NCI-H146 (cell line): ENCODE measurements around the gene NAA38.

ENCODE experiments used
- DNase-seq: peaks from one replicate; lab custom pipeline; 2025; lab: John Stamatoyannopoulos, UW

The NAA38 gene

DNA sequence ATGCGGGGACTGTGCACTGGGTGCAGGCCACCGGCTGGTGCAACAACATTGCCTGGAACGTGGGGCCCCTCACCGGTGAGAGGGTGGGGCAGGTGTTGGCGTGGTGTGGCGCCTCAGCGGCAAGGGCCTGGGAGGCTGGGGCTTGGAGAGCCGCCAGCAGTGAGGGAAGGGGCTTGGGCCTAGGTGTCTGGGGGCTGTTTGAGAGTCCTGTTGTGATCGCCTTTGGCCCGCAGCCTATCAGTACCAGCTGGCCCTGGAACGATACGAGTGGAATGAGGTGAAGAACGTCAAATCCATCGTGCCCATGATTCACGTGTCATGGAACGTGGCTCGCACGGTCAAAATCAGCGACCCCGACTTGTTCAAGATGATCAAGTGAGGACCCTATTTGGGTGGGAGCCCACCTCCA lies 5.1 kb downstream of the NAA38 start:
- DNase-seq: no peak

- DNase-seq: peak; percentile 94
These were observed 5.7 kb downstream of the NAA38 start for GRCh38 chr17:7851438-7852261.

DNA sequence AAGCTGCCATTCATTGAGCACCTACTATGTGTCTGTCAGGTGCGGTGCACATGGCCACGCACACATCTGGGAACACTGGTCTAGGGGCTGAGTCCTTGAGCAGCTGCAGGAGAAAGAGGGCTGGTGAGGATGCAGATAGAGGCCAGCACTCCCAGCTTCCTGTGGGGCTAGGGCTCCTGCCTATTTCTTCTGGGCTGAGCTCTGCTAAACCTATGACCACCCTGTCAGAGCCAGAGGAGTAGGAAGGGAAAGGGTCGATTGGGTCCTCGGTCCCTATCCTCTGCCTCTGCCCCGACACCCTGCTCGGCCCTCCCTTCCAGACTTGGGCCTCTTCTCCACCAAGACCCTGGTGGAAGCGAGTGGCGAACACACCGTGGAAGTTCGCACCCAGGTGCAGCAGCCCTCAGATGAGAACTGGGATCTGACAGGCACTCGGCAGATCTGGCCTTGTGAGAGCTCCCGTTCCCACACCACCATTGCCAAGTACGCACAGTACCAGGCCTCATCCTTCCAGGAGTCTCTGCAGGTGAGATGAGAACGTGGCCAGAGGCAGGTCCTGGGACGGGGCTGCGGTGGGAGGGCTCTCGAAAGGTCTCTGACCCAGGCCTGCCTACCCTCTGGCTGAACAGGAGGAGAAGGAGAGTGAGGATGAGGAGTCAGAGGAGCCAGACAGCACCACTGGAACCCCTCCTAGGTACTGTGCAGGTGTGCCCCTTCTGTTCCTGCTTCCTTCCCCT lies 6.5 kb downstream of the NAA38 start:
- no peak for DNase-seq

- DNase-seq: no peak
These were observed 7.4 kb downstream of the NAA38 start for GRCh38 chr17:7849751-7850504.

GRCh38 chr17:7849130-7849750 lies 8.1 kb downstream of the NAA38 start:
- DNase-seq: no peak

- DNase-seq: no peak
These were observed 8.6 kb downstream of the NAA38 start for GRCh38 chr17:7848739-7849129.

DNA sequence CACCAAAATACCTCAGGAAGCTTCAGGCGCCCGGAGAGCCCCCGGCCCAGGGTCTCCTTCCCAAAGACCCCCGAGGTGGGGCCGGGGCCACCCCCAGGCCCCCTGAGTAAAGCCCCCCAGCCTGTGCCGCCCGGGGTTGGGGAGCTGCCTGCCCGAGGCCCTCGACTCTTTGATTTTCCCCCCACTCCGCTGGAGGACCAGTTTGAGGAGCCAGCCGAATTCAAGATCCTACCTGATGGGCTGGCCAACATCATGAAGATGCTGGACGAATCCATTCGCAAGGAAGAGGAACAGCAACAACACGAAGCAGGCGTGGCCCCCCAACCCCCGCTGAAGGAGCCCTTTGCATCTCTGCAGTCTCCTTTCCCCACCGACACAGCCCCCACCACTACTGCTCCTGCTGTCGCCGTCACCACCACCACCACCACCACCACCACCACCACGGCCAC lies 9.2 kb downstream of the NAA38 start:
- no peak for DNase-seq

DNA sequence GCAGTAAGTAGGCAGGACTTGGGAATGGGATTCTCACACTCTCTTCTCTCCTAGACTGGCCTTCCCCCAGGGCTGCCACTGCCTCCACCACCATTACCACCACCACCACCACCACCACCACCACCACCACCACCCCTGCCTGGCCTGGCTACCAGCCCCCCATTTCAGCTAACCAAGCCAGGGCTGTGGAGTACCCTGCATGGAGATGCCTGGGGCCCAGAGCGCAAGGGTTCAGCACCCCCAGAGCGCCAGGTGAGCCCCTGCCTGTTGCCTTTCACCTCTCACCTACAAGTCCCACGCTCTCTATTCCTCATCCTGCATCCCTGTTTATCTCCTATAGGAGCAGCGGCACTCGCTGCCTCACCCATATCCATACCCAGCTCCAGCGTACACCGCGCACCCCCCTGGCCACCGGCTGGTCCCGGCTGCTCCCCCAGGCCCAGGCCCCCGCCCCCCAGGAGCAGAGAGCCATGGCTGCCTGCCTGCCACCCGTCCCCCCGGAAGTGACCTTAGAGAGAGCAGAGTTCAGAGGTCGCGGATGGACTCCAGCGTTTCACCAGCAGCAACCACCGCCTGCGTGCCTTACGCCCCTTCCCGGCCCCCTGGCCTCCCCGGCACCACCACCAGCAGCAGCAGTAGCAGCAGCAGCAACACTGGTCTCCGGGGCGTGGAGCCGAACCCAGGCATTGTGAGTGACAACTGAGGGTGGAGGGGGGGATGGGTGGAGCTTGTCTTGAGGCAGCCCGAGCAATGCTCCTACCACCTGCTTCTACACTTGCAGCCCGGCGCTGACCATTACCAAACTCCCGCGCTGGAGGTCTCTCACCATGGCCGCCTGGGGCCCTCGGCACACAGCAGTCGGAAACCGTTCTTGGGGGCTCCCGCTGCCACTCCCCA lies 10.3 kb downstream of the NAA38 start:
- no peak for DNase-seq

- no peak for DNase-seq
These were observed 11.2 kb downstream of the NAA38 start for GRCh38 chr17:7846063-7846735.

GRCh38 chr17:7845359-7846062 lies 11.8 kb downstream of the NAA38 start:
- no peak for DNase-seq

DNA sequence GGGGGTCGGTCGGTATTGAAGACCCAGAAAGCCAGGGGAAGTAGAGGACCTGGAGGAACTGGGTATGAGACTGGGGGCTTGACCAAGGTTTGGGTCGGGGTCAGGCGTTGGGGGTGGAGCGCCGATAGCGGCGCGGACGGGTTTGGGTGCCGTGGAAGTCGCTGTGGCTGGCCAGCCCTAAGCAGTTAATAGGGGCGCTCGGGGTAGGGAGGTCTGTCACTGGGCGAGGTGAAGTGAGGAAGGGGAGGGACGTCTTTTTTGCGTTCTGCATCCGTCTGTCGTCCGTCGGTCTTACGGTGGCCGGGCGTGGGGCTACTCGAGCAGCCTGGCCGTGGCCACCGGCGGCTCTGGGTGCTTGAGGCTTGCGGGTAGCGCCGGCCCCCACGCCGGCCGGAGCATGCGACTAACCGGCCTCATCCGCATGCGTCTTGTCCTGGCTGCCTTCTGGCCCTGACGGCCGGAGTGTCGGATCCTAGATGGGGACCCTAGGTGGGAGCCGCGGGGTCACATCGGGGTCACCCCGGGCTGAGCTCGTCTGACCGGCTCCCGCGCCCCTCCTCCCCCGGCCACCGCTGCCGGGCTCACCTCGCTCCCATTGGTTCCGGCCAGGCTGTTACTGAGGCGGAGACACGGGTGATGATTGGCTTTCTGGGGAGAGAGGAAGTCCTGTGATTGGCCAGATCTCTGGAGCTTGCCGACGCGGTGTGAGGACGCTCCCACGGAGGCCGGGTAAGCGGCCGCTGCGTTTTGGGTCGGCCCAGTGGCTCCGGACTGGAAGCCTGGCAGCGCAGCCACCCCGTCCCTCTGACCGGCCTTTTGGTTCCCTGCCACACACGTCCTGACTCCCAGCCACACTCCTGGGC lies 12.8 kb downstream of the NAA38 start:
- DNase-seq: peak; percentile 90

DNA sequence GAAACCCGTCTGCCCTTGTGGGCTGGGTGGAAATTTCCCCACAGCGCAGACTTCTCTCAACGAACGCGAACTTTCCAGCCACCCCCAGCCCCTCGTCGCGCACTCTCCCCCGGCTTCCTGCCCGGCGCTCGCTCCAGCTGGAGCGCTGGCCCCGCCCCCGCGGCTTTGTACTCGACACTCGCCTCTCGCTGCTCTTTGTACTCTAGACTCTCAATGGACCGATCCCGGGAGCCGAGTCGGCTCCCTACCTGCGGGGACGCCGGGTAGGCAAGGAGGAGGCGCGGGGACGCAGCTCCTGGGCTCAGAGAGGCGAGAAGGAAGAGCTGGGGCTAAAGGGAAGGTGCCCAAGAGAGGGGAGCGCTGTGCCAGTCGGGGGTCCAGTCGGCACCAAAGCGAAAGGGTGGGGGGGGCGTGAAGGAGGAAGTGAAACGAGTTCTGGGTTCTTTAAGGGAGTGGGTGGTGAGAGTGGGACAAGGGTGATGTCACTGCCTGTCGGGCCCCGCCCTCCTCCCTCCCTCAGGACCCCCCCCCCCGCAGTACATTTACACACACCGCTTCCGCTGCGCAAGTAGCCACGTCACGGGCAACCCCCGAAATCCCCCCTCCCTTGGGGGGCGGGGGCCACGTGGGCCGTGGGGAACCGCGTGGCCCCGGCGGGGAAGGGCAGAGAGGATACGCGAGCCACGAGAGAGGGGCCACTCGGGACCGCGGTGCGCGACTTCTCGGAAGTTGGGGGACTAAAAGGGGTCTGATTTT lies 13.6 kb downstream of the NAA38 start:
- DNase-seq: peak; percentile 86

DNA sequence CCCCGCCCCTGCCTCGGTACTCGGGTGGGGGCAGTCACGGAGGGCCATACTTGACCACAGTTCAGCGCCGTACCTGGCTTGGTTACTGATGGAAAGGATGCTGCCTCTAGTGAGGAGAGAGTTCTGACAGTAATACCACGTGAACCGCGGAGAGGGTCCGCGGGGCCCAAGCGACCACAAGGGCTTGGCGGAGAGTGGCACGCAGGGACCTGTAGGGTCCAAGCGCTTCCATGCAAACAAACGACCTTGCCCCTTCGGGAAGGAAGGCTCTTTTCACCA lies 14.2 kb downstream of the NAA38 start:
- peak; percentile 46 for DNase-seq

DNA sequence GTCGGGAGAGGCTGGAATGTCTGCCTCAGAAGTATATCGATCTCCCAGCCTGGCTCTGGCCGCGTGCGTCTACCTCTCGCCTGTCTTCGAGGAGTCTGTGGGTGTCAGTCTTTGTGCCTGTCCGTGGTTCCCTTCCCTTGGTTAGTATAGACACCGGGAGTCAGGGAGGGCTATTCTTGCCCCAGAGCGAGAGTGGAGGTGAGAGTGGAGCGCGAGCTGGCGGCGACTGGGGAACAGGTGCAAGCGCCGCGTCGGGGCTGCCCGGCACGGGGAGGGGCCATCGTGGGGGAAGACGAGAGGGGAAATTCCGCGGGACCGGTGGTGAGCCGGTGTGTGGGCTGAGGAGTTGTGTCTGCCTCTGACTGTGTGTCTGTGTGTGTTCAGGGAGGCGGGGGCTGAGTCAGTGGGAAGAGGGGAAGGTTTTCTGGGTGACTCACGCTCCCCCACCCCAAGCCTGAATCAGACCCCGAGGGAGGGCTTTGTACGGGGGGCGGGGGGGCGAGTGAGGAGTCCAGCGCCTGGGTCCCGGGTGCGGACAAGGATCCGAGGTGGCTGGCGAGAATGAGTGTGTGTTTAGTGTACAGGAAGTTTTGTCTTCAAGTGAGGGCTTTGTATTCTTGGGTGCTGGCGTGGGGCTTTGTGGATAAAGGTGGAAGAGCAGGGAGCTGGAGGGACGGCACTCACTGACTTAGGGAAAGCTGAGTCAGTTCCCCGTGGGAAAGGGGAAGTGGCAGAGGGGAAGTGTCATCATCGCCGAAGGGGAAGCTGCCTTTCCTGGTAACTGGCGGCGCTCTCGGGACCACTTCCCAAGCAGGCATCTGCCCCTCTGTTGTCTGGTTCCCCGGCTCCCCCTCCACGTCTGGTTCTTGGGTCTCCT lies 14.7 kb downstream of the NAA38 start:
- peak; percentile 62 for DNase-seq

DNA sequence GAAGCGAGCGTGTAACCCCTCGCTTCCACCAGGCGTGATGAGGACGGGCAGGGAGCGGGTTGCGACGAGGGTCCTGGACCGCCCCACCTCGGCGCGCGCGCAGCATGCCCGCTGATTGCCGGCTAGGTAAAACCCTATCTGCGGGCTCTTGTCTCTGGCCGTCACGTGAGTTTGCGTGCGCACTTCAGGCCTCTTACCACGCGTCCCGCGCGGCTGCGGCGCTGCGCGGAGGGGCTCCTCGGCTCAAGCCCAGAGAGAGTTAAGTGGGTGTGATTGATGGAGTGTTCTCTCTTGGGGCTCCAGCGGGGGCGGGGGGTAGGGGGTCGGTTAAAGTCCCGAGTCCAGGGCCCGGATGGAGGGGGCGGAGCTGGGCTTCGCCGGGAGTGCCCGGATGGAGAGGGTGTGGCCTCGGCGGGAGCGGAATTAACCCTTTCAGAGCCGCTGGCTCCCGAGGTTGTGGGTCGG lies 15.4 kb downstream of the NAA38 start:
- peak; percentile 86 for DNase-seq

GRCh38 chr17:7841396-7841914 lies 15.9 kb downstream of the NAA38 start:
- peak; percentile 84 for DNase-seq

GRCh38 chr17:7840875-7841274 lies 16.5 kb downstream of the NAA38 start:
- DNase-seq: no peak
